H9 (cell line): ENCODE results near the gene SMARCA2. TPM values are rescaled to one million over a fixed set of nuclear protein-coding genes. Genes with fewer than 3 reads are reported as not detected.

ENCODE experiments used
- DNase-seq: peaks from one replicate; pipeline ENCODE4 v3.0.0-alpha.2; 2017
- H2AFZ ChIP-seq: one replicate; pipeline ENCODE4 v1.6.1; 2013; ENCODE audit warnings: mild to moderate bottlenecking, low read length, control low read depth, moderate library complexity
- H2AK5ac ChIP-seq: 2 replicates; pipeline ENCODE4 v1.6.1; 2013; ENCODE audit warnings: low read length, control low read depth, mixed read lengths; ENCODE audit not compliant: insufficient read length
- H2BK120ac ChIP-seq: one replicate; pipeline ENCODE4 v1.6.1; 2013; ENCODE audit warnings: low read depth, mild to moderate bottlenecking, low read length, control low read depth, inconsistent platforms; ENCODE audit not compliant: poor library complexity, severe bottlenecking
- H2BK12ac ChIP-seq: 2 replicates; pipeline ENCODE4 v1.6.1; 2013; ENCODE audit warnings: low read length, control low read depth, mixed read lengths, low read depth; ENCODE audit not compliant: insufficient read length
- H2BK15ac ChIP-seq: 2 replicates; pipeline ENCODE4 v1.6.1; 2013; ENCODE audit warnings: low read depth, low read length, control low read depth
- H2BK20ac ChIP-seq: one replicate; pipeline ENCODE4 v1.6.1; 2013; ENCODE audit warnings: low read depth, mild to moderate bottlenecking, low read length, control low read depth, inconsistent platforms; ENCODE audit not compliant: poor library complexity, severe bottlenecking
- H2BK5ac ChIP-seq: 2 replicates; pipeline ENCODE4 v1.6.1; 2013; ENCODE audit warnings: low read length, control low read depth, mixed read lengths; ENCODE audit not compliant: insufficient read length
- H3K14ac ChIP-seq: 2 replicates; pipeline ENCODE4 v1.6.1; 2013; ENCODE audit warnings: low read length, control low read depth; ENCODE audit not compliant: insufficient read depth
- H3K18ac ChIP-seq: 2 replicates; pipeline ENCODE4 v1.6.1; 2013; ENCODE audit warnings: low read depth, mild to moderate bottlenecking, mixed read lengths, low read length, control low read depth; ENCODE audit not compliant: insufficient read length
- H3K23ac ChIP-seq: 2 replicates; pipeline ENCODE4 v1.6.1; 2013; ENCODE audit warnings: low read length, control low read depth, mixed read lengths, low read depth; ENCODE audit not compliant: insufficient read length
- H3K23me2 ChIP-seq: 2 replicates; pipeline ENCODE4 v1.6.1; 2013; ENCODE audit warnings: low read depth, mild to moderate bottlenecking, mixed read lengths, low read length, control low read depth; ENCODE audit not compliant: insufficient read length, poor library complexity, severe bottlenecking
- H3K27ac ChIP-seq: 2 replicates; pipeline ENCODE4 v1.5.1; 2013; ENCODE audit warnings: low read length, control low read depth, mixed read lengths, low read depth; ENCODE audit not compliant: insufficient read length
- H3K27me3 ChIP-seq: 2 replicates; pipeline ENCODE4 v1.6.1; 2013; ENCODE audit warnings: low read length, control low read depth, inconsistent platforms; ENCODE audit not compliant: insufficient read depth
- H3K4ac ChIP-seq: 2 replicates; pipeline ENCODE4 v1.6.1; 2013; ENCODE audit warnings: low read depth, mild to moderate bottlenecking, control low read depth, inconsistent platforms, low read length, moderate library complexity
- H3K4me1 ChIP-seq: 2 replicates; pipeline ENCODE4 v1.6.1; 2013; ENCODE audit warnings: low read length, control low read depth, inconsistent platforms; ENCODE audit not compliant: insufficient read depth
- H3K4me2 ChIP-seq: 2 replicates; pipeline ENCODE4 v1.6.1; 2013; ENCODE audit warnings: low read length, control low read depth, mixed read lengths; ENCODE audit not compliant: insufficient read length, insufficient read depth
- H3K56ac ChIP-seq: 2 replicates; pipeline ENCODE4 v1.6.1; 2013; ENCODE audit warnings: low read depth, mild to moderate bottlenecking, mixed read lengths, low read length, control low read depth; ENCODE audit not compliant: insufficient read length
- H3K79me1 ChIP-seq: 2 replicates; pipeline ENCODE4 v1.6.1; 2013; ENCODE audit warnings: low read depth, mild to moderate bottlenecking, moderate library complexity, low read length, control low read depth, inconsistent platforms; ENCODE audit not compliant: insufficient read depth, poor library complexity, severe bottlenecking
- H3K79me2 ChIP-seq: 2 replicates; pipeline ENCODE4 v1.6.1; 2013; ENCODE audit warnings: low read length, control low read depth, inconsistent platforms; ENCODE audit not compliant: insufficient read depth
- H3K9ac ChIP-seq: 2 replicates; pipeline ENCODE4 v1.6.1; 2013; ENCODE audit warnings: low read length, control low read depth, mixed read lengths; ENCODE audit not compliant: insufficient read length; ENCODE audit errors: extremely low read depth
- H3K9me3 ChIP-seq: one replicate; pipeline ENCODE4 v1.6.1; 2013; ENCODE audit warnings: low read depth, low read length, inconsistent platforms; ENCODE audit not compliant: control insufficient read depth
- H3T11ph ChIP-seq: one replicate; pipeline ENCODE4 v1.6.1; 2013; ENCODE audit warnings: mild to moderate bottlenecking, low read length, control low read depth, inconsistent platforms
- H4K20me1 ChIP-seq: one replicate; pipeline ENCODE4 v1.6.1; 2013; ENCODE audit not compliant: control insufficient read depth, insufficient read length, insufficient read depth
- H4K5ac ChIP-seq: 2 replicates; pipeline ENCODE4 v1.6.1; 2013; ENCODE audit warnings: low read depth, mild to moderate bottlenecking, mixed read lengths, low read length, control low read depth; ENCODE audit not compliant: insufficient read length
- H4K8ac ChIP-seq: replicated peaks from 2 replicates; pipeline ENCODE4 v1.6.1; 2013; ENCODE audit warnings: low read length, control low read depth, mixed read lengths, low read depth; ENCODE audit not compliant: insufficient read length
- H4K91ac ChIP-seq: 2 replicates; pipeline ENCODE4 v1.6.1; 2013; ENCODE audit warnings: low read depth, mild to moderate bottlenecking, moderate library complexity, mixed read lengths, low read length, control low read depth; ENCODE audit not compliant: insufficient read length
- H3K27ac Mint-ChIP-seq, 3 experiments: 2 replicates in 2 of 3; 3 replicates in 1 of 3; pipeline ENCODE4 v1.8.0; 2020 to 2021; ENCODE audit warnings: mixed read lengths in 3 of 3, mild to moderate bottlenecking in 1 of 3, moderate library complexity in 1 of 3
- H3K27me3 Mint-ChIP-seq: 2 replicates; pipeline ENCODE4 v1.8.0; 2021; ENCODE audit warnings: low read depth, mild to moderate bottlenecking, moderate library complexity, mixed read lengths
- H3K36me3 Mint-ChIP-seq, 3 experiments: 2 replicates in 2 of 3; 3 replicates in 1 of 3; pipeline ENCODE4 v1.8.0; 2020 to 2021; ENCODE audit warnings: low read depth in 3 of 3, mixed read lengths in 3 of 3; ENCODE audit not compliant: insufficient read depth in 1 of 3
- H3K4me1 Mint-ChIP-seq, 2 experiments: 2 replicates each; pipeline ENCODE4 v1.8.0; 2020; ENCODE audit warnings: mixed read lengths in 2 of 2
- H3K4me3 Mint-ChIP-seq, 2 experiments: 2 replicates in 1 of 2; 3 replicates in 1 of 2; pipeline ENCODE4 v1.8.0; 2020 to 2021; ENCODE audit warnings: mild to moderate bottlenecking in 2 of 2, mixed read lengths in 2 of 2, moderate library complexity in 1 of 2
- H3K9me3 Mint-ChIP-seq, 2 experiments: 2 replicates in 1 of 2; 3 replicates in 1 of 2; pipeline ENCODE4 v1.8.0; 2020; ENCODE audit warnings: mild to moderate bottlenecking in 2 of 2, mixed read lengths in 2 of 2, moderate library complexity in 1 of 2
- WGBS: extraction: QIAGEN DNeasy Blood & Tissue Kit; methylation state at CpG from one replicate; pipeline ENCODE4 v1.1.7; 2013; ENCODE audit warnings: missing lambda C conversion rate, low lambda C conversion rate, mixed read lengths; ENCODE audit not compliant: insufficient read length; ENCODE audit errors: extremely low coverage; 5-methylcytosine and 5-hydroxymethylcytosine counted together
- total RNA-seq: library from RNA; stranded (reverse); gene quantifications from 2 replicates; pipeline ENCODE4 v1.2.1, GENCODE V29; 2021
- TF ChIP-seq, protein P1 (sequence below): fragments of 200-600 bp; sonication (generic); conservative IDR thresholded peaks from 3 replicates; pipeline ENCODE4 v1.8.0; 2021; ENCODE audit warnings: antibody characterized with exemption, mild to moderate bottlenecking

SMARCA2 gene
- total RNA-seq, 1 experiment from 2014 or later: 15.3 TPM

DNA sequence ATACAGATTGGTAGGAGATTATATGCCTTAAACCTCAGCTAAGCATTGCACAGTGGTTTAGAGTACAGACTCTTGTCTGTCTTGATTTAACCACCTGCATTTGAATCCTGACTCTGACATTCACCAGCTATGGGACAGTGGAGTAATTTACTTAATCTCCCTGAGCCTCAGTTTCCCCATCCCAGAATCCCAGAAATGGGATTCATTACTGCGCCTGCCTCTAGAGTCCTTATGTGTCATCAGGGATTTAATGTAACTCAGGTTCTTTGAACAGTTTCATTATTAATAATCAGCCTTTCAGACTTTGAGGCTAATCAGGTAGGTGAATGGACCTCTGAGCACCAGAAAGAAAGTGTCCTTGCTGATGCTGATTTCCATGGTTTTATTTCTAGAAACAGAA lies 149.1 kb downstream of the SMARCA2 start:
- H3K79me1 ChIP-seq: no peaks in the 10 kb centered on the region
- H3K14ac ChIP-seq: no peak overlapping the region
- H3K23ac ChIP-seq: no peak overlapping the region
- no peaks in the 10 kb centered on the region for H3K79me2 ChIP-seq
- no peaks in the 10 kb centered on the region for H3K9me3 Mint-ChIP-seq
- H3K56ac ChIP-seq: no peak overlapping the region
- H3K36me3 Mint-ChIP-seq: peaks cover 0 to 3% (median 0%) of the 10 kb centered on the region in 3 experiments; a peak in 2 of 7 replicates
- H2BK12ac ChIP-seq: no peak overlapping the region
- no peak overlapping the region for H3K4me3 Mint-ChIP-seq
- no peak overlapping the region for H3K27ac ChIP-seq
- WGBS: no CpG with 5 or more reads among the region's 1 CpG
- no peak overlapping the region for H2BK20ac ChIP-seq
- no peaks in the 10 kb centered on the region for H3K27me3 ChIP-seq
- H3K27ac Mint-ChIP-seq: no peak overlapping the region
- H4K8ac ChIP-seq: no peak overlapping the region
- no peaks in the 10 kb centered on the region for H3K23me2 ChIP-seq
- no peak overlapping the region for H2AFZ ChIP-seq
- no peak overlapping the region for H3K4ac ChIP-seq
- H3K4me1 ChIP-seq: peaks cover 4% of the 10 kb centered on the region; the same call in 1 of the 2 replicates
- no peak overlapping the region for H2BK120ac ChIP-seq
- H2AK5ac ChIP-seq: no peak overlapping the region
- no peak overlapping the region for H2BK5ac ChIP-seq
- peaks cover 35 to 39% of the 10 kb centered on the region in 2 experiments for H3K4me1 Mint-ChIP-seq
- H3K9me3 ChIP-seq: no peaks in the 10 kb centered on the region
- no peak overlapping the region for H3K9ac ChIP-seq
- TF ChIP-seq, protein P1, sequence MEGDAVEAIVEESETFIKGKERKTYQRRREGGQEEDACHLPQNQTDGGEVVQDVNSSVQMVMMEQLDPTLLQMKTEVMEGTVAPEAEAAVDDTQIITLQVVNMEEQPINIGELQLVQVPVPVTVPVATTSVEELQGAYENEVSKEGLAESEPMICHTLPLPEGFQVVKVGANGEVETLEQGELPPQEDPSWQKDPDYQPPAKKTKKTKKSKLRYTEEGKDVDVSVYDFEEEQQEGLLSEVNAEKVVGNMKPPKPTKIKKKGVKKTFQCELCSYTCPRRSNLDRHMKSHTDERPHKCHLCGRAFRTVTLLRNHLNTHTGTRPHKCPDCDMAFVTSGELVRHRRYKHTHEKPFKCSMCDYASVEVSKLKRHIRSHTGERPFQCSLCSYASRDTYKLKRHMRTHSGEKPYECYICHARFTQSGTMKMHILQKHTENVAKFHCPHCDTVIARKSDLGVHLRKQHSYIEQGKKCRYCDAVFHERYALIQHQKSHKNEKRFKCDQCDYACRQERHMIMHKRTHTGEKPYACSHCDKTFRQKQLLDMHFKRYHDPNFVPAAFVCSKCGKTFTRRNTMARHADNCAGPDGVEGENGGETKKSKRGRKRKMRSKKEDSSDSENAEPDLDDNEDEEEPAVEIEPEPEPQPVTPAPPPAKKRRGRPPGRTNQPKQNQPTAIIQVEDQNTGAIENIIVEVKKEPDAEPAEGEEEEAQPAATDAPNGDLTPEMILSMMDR: no peak
- no peak overlapping the region for H3K4me2 ChIP-seq
- no peak overlapping the region for H2BK15ac ChIP-seq
- no peak overlapping the region for H4K91ac ChIP-seq
- H4K20me1 ChIP-seq: no peaks in the 10 kb centered on the region
- H3T11ph ChIP-seq: no peak overlapping the region
- no peak for DNase-seq
- no peak overlapping the region for H4K5ac ChIP-seq
- H3K18ac ChIP-seq: no peak overlapping the region
- H3K27me3 Mint-ChIP-seq: no peaks in the 10 kb centered on the region
